Activated CD4-positive, CD25-positive, alpha-beta regulatory T cell (primary cell): ENCODE results near the gene SMOC2.

Experiments
- DNase-seq, 4 experiments: peaks; one replicate each; lab custom pipeline; 2025; lab: John Stamatoyannopoulos, UW

The SMOC2 gene

GRCh38 chr6:168415098-168415992 is 25.6 kb upstream of the SMOC2 start:
- no peak for DNase-seq

GRCh38 chr6:168415993-168416530 is 24.9 kb upstream of the SMOC2 start:
- no peak for DNase-seq

- no peak for DNase-seq
These were observed 24.5 kb upstream of the SMOC2 start for GRCh38 chr6:168416531-168416930.

- no peak for DNase-seq
These were observed 23.8 kb upstream of the SMOC2 start for GRCh38 chr6:168417191-168417590.

GRCh38 chr6:168417679-168418557 is 23.1 kb upstream of the SMOC2 start:
- DNase-seq = no peak

GRCh38 chr6:168418711-168419121 is 22.3 kb upstream of the SMOC2 start:
- no peak for DNase-seq

- no peak for DNase-seq
These were observed 21.4 kb upstream of the SMOC2 start for GRCh38 chr6:168419569-168419968.

GRCh38 chr6:168420084-168420483 is 20.9 kb upstream of the SMOC2 start:
- DNase-seq = no peak

GRCh38 chr6:168420706-168421105 is 20.3 kb upstream of the SMOC2 start:
- DNase-seq = no peak

- no peak for DNase-seq
These were observed 13.8 kb upstream of the SMOC2 start for GRCh38 chr6:168427184-168427583.

- DNase-seq = no peak
These were observed 12.7 kb upstream of the SMOC2 start for GRCh38 chr6:168428052-168428826.

- no peak for DNase-seq
These were observed 12.1 kb upstream of the SMOC2 start for GRCh38 chr6:168428863-168429262.

GRCh38 chr6:168432196-168432595 is 8.8 kb upstream of the SMOC2 start:
- no peak for DNase-seq

GRCh38 chr6:168433898-168434297 is 7.1 kb upstream of the SMOC2 start:
- DNase-seq = no peak

- no peak for DNase-seq
These were observed 6.5 kb upstream of the SMOC2 start for GRCh38 chr6:168434505-168434904.

GRCh38 chr6:168437751-168438150 is 3.2 kb upstream of the SMOC2 start:
- no peak for DNase-seq

GRCh38 chr6:168438783-168439520 is 2.0 kb upstream of the SMOC2 start:
- no peak for DNase-seq

GRCh38 chr6:168439794-168440450 is 1.1 kb upstream of the SMOC2 start:
- DNase-seq = no peak

GRCh38 chr6:168441434-168442391 is 729 bp downstream of the SMOC2 start:
- no peak for DNase-seq
